CD4-positive, CD25-positive, alpha-beta regulatory T cell (primary cell): ENCODE data around the gene CNOT10. TPM values are rescaled to one million over a fixed set of nuclear protein-coding genes. Genes with fewer than 3 reads are reported as not detected.

Experiments
- ATAC-seq, 2 donors: fragments of 150-1000 bp; cut with Tn5 transposase; one replicate each; pipeline ENCODE4 v1.10.0; 2021; ENCODE audit warnings: low read depth in 2 of 2, moderate number of reproducible peaks in 2 of 2, moderate library complexity in 1 of 2
- DNase-seq, 3 donors: peaks; one replicate each; pipeline versions ENCODE4 v3.0.0 to v3.0.0-alpha.2; 2012 to 2022; ENCODE audit warnings: mixed read lengths in 1 of 3
- H3K27ac ChIP-seq: one replicate; pipeline ENCODE4 v1.7.0; 2013; ENCODE audit warnings: mild to moderate bottlenecking, low read length; ENCODE audit not compliant: insufficient read depth, poor library complexity, severe bottlenecking
- H3K27me3 ChIP-seq: one replicate; pipeline ENCODE4 v1.7.0; 2013; ENCODE audit warnings: low read length; ENCODE audit not compliant: control insufficient read depth, insufficient read depth
- H3K36me3 ChIP-seq: one replicate; pipeline ENCODE4 v1.7.0; 2013; ENCODE audit warnings: mild to moderate bottlenecking, low read length, moderate library complexity; ENCODE audit not compliant: control insufficient read depth, insufficient read depth
- H3K4me1 ChIP-seq: 2 replicates; pipeline ENCODE4 v1.7.0; 2013; ENCODE audit warnings: mild to moderate bottlenecking, low read length; ENCODE audit not compliant: insufficient read depth, control insufficient read depth, poor library complexity, severe bottlenecking
- H3K4me3 ChIP-seq: one replicate; pipeline ENCODE4 v1.7.0; 2013; ENCODE audit warnings: low read depth, mild to moderate bottlenecking, low read length, moderate library complexity
- H3K9me3 ChIP-seq, 2 experiments: 1 replicate in 1 of 2; 2 replicates in 1 of 2; pipeline ENCODE4 v1.7.0; 2013; ENCODE audit warnings: low read length in 2 of 2, mild to moderate bottlenecking in 1 of 2, moderate library complexity in 1 of 2; ENCODE audit not compliant: control insufficient read depth in 2 of 2
- H3K27ac Mint-ChIP-seq, 3 donors: one replicate each; pipeline ENCODE4 v1.8.0; 2020 to 2022; ENCODE audit warnings: mild to moderate bottlenecking in 3 of 3, mixed read lengths in 3 of 3, moderate library complexity in 2 of 3
- H3K27me3 Mint-ChIP-seq: one replicate; pipeline ENCODE4 v1.8.0; 2022; ENCODE audit warnings: mild to moderate bottlenecking, mixed read lengths
- H3K36me3 Mint-ChIP-seq: one replicate; pipeline ENCODE4 v1.8.0; 2020; ENCODE audit warnings: mixed read lengths
- H3K4me1 Mint-ChIP-seq, 4 donors: one replicate each; pipeline ENCODE4 v1.8.0; 2020 to 2022; ENCODE audit warnings: mixed read lengths in 4 of 4, mild to moderate bottlenecking in 1 of 4
- H3K4me3 Mint-ChIP-seq, 4 donors: one replicate each; pipeline ENCODE4 v1.8.0; 2020 to 2022; ENCODE audit warnings: mild to moderate bottlenecking in 4 of 4, mixed read lengths in 4 of 4, moderate library complexity in 3 of 4
- H3K9me3 Mint-ChIP-seq, 7 donors: one replicate each; pipeline ENCODE4 v1.8.0; 2020 to 2022; ENCODE audit warnings: mixed read lengths in 7 of 7, mild to moderate bottlenecking in 3 of 7, moderate library complexity in 2 of 7
- polyA plus RNA-seq, 4 donors: library from polyadenylated mRNA; unstranded; fragments of 300-500 nt; fragmentation: Illumina TruSeq; gene quantifications; one replicate each; pipeline ENCODE4 v1.2.3, GENCODE V29; 2021
- total RNA-seq: library from RNA; stranded (reverse); gene quantifications from one replicate; pipeline ENCODE4 v1.2.3, GENCODE V29; 2022

Gene CNOT10
- total and polyA plus RNA-seq, 5 donors from 2014 or later: 29.9 to 33.9 (median 32.3) TPM

DNA sequence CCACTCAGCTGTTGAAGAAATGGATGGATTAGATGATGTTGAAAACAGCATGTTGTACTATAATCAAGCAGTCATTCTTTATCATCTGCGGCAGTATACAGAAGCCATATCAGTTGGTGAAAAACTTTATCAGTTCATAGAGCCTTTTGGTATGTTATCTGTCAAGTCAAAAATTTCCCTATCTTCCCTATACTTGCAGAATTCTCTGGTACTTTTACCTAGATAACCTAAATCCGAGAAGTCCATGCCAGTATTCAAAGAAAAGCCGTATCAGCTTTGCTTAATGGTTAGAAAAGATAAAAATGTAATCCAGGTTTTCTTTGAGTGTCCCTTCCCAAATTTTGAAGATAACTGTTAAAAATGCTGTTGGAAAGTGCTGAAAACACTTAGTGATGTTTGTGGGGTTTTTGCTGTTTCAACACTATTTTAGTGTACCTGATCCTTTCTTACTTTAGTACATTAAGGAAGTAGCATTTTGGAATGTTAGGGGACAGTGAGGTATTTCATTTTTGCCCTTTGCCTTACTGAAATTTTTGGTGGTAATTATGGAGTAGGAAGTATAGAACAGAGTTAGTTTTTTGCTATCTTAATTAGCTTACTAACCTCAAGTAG, 23.8 kb downstream of the CNOT10 start:
- Histone ChIP-seq H3K36me3 (peaks cover 41% of the 10 kb centered on the region), H3K27me3 (no peaks in the 10 kb centered on the region), H3K27ac (no peak overlapping the region), H3K4me1 (peaks cover 5% of the 10 kb centered on the region), H3K4me3 (no peak overlapping the region), H3K9me3 (no peaks in the 10 kb centered on the region)
- Mint-ChIP-seq H3K9me3 (no peaks in the 10 kb centered on the region), H3K36me3 (peaks cover 48% of the 10 kb centered on the region), H3K4me1 (peaks cover 15 to 30% (median 25%) of the 10 kb centered on the region in 4 donors), H3K4me3 (no peak overlapping the region), H3K27ac (peak overlapping the region in 2 of 3 donors; percentile 64 to 76), H3K27me3 (no peaks in the 10 kb centered on the region)
- DNase-seq (no peak), ATAC-seq (no peak)

DNA sequence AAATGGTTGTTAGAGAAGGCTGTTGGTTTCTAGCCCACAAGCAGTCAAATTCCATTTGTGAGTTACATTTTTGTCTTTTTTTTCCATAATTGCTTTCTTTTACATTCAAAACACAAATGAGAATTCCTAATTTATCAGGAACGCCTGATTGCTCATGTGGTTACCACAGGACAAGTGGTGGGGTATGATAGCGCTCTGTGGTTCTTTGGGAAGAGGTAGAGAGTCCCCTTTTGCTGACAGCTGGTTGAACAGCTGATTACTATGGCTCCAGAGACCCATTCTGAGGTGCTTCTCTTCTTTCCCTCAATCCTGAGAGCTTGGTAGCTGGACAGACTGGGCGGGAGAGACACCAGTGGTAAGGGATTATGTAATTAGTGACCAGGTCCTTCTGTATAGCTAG, 24.4 kb downstream of the CNOT10 start:
- Mint-ChIP-seq H3K27me3 (no peaks in the 10 kb centered on the region), H3K36me3 (peaks cover 54% of the 10 kb centered on the region), H3K9me3 (no peaks in the 10 kb centered on the region), H3K4me3 (no peak overlapping the region), H3K27ac (peak overlapping the region; percentile 32 to 76 (median 64)), H3K4me1 (peaks cover 15 to 30% (median 25%) of the 10 kb centered on the region in 4 donors)
- Histone ChIP-seq H3K9me3 (no peaks in the 10 kb centered on the region), H3K27me3 (no peaks in the 10 kb centered on the region), H3K36me3 (peaks cover 44% of the 10 kb centered on the region), H3K27ac (no peak overlapping the region), H3K4me1 (peaks cover 5% of the 10 kb centered on the region), H3K4me3 (no peak overlapping the region)
- no peak for ATAC-seq
- DNase-seq: no peak

DNA sequence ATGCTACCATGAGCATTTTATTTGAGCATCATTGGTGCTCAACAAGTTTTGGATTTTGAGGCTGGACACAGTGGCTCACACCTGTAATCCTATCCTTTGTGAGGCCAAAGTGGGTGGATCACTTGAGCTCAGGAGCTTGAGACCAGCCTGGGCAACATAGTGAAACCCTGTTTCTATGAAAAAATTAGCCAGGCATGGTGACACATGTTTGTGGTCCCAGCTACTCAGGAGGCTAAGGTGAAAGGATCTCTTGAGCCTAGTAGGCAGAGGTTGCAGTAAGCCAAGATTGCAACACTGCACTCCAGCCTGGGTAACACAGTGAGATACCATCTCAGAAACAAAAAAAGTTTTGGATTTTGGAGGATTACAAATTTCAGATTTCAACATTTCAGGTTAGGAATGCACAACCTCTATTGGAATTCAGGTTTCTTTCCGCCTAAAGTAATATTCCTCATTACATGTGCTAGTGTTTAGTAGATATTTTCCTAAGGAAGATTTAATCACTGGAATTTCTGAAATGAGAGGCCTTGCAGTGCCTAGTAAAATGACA, 27.6 kb downstream of the CNOT10 start:
- no peak for ATAC-seq
- peaks cover 63% of the 10 kb centered on the region for H3K36me3 ChIP-seq
- no peak overlapping the region for H3K27ac ChIP-seq
- peak overlapping the region in 1 of 3 donors; percentile 8 for H3K27ac Mint-ChIP-seq
- H3K9me3 ChIP-seq: no peaks in the 10 kb centered on the region
- no peaks in the 10 kb centered on the region for H3K9me3 Mint-ChIP-seq
- no peaks in the 10 kb centered on the region for H3K27me3 Mint-ChIP-seq
- H3K4me3 ChIP-seq: no peak overlapping the region
- H3K36me3 Mint-ChIP-seq: peaks cover 59% of the 10 kb centered on the region
- no peak overlapping the region for H3K4me3 Mint-ChIP-seq
- no peaks in the 10 kb centered on the region for H3K27me3 ChIP-seq
- DNase-seq: no peak
- H3K4me1 ChIP-seq: no peaks in the 10 kb centered on the region
- H3K4me1 Mint-ChIP-seq: peaks cover 0 to 13% (median 10%) of the 10 kb centered on the region in 4 donors

DNA sequence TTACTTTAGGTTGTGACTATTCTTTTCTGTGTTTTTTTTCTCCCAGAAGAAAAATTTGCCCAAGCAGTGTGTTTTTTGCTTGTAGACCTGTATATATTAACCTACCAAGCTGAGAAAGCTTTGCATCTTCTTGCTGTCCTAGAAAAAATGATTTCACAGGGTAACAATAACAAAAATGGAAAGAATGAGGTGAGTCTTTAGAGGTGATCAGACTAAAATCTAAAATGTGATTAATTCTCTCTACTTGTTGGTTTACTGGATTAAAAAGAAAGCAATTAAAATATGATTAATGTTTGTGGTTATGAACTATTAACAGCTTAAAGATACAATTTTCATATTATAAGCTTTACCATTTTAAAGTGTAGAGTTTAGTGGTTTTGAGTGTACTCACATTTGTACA, 28.2 kb downstream of the CNOT10 start:
- no peaks in the 10 kb centered on the region for H3K9me3 ChIP-seq
- ATAC-seq: no peak
- no peak overlapping the region for H3K4me3 Mint-ChIP-seq
- H3K4me3 ChIP-seq: no peak overlapping the region
- no peak overlapping the region for H3K27ac ChIP-seq
- H3K36me3 ChIP-seq: peaks cover 64% of the 10 kb centered on the region
- no peaks in the 10 kb centered on the region for H3K27me3 Mint-ChIP-seq
- H3K27me3 ChIP-seq: no peaks in the 10 kb centered on the region
- H3K4me1 ChIP-seq: no peaks in the 10 kb centered on the region
- H3K4me1 Mint-ChIP-seq: peaks cover 0 to 11% (median 9%) of the 10 kb centered on the region in 4 donors
- no peaks in the 10 kb centered on the region for H3K9me3 Mint-ChIP-seq
- no peak for DNase-seq
- peak overlapping the region in 1 of 3 donors; percentile 8 for H3K27ac Mint-ChIP-seq
- H3K36me3 Mint-ChIP-seq: peaks cover 57% of the 10 kb centered on the region

DNA sequence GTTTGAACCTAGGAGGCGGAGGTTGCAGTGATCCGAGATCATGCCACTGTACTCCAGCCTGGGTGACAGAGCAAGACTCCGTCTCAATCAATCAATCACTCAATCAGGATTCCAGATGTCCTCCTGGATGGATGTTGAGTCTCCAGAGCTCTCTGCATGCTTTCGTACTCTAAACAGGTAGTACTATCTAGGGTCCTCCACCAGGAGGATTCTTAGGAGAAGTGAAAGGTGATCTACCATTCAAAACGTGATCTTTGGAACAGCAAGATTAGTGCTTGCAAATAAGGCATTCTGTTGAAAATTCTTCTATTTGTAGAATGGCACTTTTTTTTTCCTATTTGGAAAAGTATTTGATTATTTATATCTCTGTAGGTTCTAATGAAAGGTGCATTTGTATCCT, 34.3 kb downstream of the CNOT10 start:
- no peak overlapping the region for H3K4me3 Mint-ChIP-seq
- H3K4me1 ChIP-seq: no peaks in the 10 kb centered on the region
- peaks cover 25% of the 10 kb centered on the region for H3K36me3 Mint-ChIP-seq
- H3K4me1 Mint-ChIP-seq: no peaks in the 10 kb centered on the region
- no peak for DNase-seq
- H3K27me3 ChIP-seq: no peaks in the 10 kb centered on the region
- no peaks in the 10 kb centered on the region for H3K9me3 Mint-ChIP-seq
- H3K9me3 ChIP-seq: no peaks in the 10 kb centered on the region
- no peak overlapping the region for H3K4me3 ChIP-seq
- no peak overlapping the region for H3K27ac ChIP-seq
- peak overlapping the region in 1 of 3 donors; percentile 60 for H3K27ac Mint-ChIP-seq
- no peaks in the 10 kb centered on the region for H3K27me3 Mint-ChIP-seq
- peaks cover 48% of the 10 kb centered on the region for H3K36me3 ChIP-seq
- no peak for ATAC-seq

DNA sequence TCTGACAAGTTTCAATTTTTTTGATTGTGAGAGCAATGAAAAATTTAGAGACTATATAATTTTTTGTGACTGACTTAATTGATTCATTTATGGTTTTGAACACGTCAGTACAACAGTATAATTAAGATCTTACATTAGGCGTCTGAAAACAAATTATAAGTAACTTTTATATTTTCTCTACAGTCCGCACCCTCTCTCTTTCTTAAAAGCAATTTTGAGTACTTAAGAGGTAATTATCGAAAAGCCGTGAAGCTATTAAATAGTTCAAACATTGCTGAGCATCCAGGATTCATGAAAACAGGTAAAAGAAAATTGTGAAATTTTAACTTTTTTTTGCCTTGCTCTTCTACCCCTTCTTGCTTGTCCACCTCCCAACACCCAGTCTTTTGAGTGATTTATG, 34.9 kb downstream of the CNOT10 start:
- no peak for DNase-seq
- no peaks in the 10 kb centered on the region for H3K9me3 Mint-ChIP-seq
- peaks cover 24% of the 10 kb centered on the region for H3K36me3 Mint-ChIP-seq
- no peaks in the 10 kb centered on the region for H3K4me1 Mint-ChIP-seq
- no peaks in the 10 kb centered on the region for H3K27me3 Mint-ChIP-seq
- H3K9me3 ChIP-seq: no peaks in the 10 kb centered on the region
- H3K4me3 Mint-ChIP-seq: no peak overlapping the region
- H3K4me3 ChIP-seq: no peak overlapping the region
- H3K4me1 ChIP-seq: no peaks in the 10 kb centered on the region
- no peak overlapping the region for H3K27ac ChIP-seq
- H3K27ac Mint-ChIP-seq: no peak overlapping the region
- peaks cover 49% of the 10 kb centered on the region for H3K36me3 ChIP-seq
- no peaks in the 10 kb centered on the region for H3K27me3 ChIP-seq
- ATAC-seq: no peak

DNA sequence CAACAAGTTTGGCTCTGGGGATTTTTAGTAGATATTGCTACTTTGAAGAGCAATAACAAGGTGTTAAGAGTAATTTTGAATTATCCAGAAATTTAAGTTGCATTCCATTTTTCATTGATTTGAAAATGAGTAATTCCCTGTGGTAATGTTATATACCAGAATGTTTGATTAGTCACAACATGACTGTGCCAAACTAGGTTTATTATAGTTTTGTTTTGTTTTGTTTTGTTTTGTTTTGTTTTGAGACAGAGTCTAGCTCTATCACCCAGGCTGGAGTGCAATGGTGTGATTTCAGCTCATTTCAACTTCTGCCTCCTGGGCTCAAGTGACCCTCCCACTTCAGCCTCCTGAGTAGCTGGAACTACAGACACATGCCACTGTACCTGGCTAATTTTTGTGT, 40.7 kb downstream of the CNOT10 start:
- ATAC-seq (no peak), DNase-seq (no peak)
- Histone ChIP-seq H3K27me3 (no peaks in the 10 kb centered on the region), H3K4me1 (no peaks in the 10 kb centered on the region), H3K36me3 (peaks cover 47% of the 10 kb centered on the region), H3K4me3 (no peak overlapping the region), H3K9me3 (no peaks in the 10 kb centered on the region), H3K27ac (no peak overlapping the region)
- H3K4me3 Mint-ChIP-seq: no peak overlapping the region
- no peak overlapping the region for H3K27ac Mint-ChIP-seq
- no peaks in the 10 kb centered on the region for H3K27me3 Mint-ChIP-seq
- peaks cover 20% of the 10 kb centered on the region for H3K36me3 Mint-ChIP-seq
- peaks cover 0 to under 1% (median 0%) of the 10 kb centered on the region in 4 donors for H3K4me1 Mint-ChIP-seq
- H3K9me3 Mint-ChIP-seq: no peaks in the 10 kb centered on the region

DNA sequence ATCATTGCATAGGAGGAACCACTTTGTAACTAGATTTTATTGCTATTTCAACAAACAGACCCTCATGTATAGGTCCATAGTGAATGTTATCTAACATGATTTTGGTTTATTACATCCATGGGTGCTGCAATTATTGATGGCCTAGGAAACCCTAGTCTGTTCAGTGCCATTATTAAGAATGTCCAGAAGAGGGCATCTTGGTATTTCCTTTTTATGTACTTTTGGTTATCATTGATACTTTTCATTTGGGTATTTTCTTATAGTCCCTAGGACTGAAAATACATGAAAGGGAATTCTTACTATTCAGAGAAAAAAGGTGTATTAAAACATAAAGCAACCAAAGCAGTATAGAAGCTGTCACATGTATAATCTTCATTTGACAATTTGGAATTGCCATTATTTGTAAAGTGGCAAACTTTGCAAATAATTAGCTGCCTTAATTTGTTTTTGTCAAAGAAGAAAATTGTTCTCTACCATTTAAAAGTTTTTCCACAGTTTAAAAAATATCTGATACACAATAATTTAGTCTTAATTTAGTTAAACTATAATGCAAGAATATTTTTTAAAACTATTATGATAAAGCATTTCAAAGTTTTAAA, 48.7 kb downstream of the CNOT10 start:
- no peaks in the 10 kb centered on the region for H3K27me3 Mint-ChIP-seq
- peaks cover 31% of the 10 kb centered on the region for H3K36me3 ChIP-seq
- no peak overlapping the region for H3K4me3 ChIP-seq
- DNase-seq (peak in 2 of 3 donors; percentile 39 to 66), ATAC-seq (no peak)
- no peaks in the 10 kb centered on the region for H3K4me1 ChIP-seq
- no peaks in the 10 kb centered on the region for H3K27me3 ChIP-seq
- no peak overlapping the region for H3K27ac Mint-ChIP-seq
- no peak overlapping the region for H3K27ac ChIP-seq
- no peaks in the 10 kb centered on the region for H3K9me3 ChIP-seq
- H3K4me1 Mint-ChIP-seq: peaks cover 0 to 9% (median 0%) of the 10 kb centered on the region in 4 donors
- H3K9me3 Mint-ChIP-seq: no peaks in the 10 kb centered on the region
- no peak overlapping the region for H3K4me3 Mint-ChIP-seq
- H3K36me3 Mint-ChIP-seq: peaks cover 18% of the 10 kb centered on the region
